ENCODE results near the gene RAB43.
"Not testable (repeated sequence)": the region's sequence is repeated elsewhere in the genome, so short reads cannot be mapped to it uniquely, and the experiment has no call there.

- not testable (repeated sequence) for TF ChIP-seq CTCF (conservative IDR thresholded peaks at IDR 0.05; ENCODE audit: low read length); EZH2phosphoT487 (IDR thresholded peaks at IDR 0.05; ENCODE audit: borderline replicate concordance)
Observed at GRCh38 chr3:129111076-129111780, 10.4 kb downstream of the RAB43 start.

Data from Loucy (cell line).